CD4-positive, alpha-beta T cell treated with Interleukin-1 beta for 1 hour (primary cell): Measurements from ENCODE around the gene ELK1.

Experiments
- DNase-seq, 2 donors: peaks; one replicate each; pipeline ENCODE4 v3.0.0-alpha.2; 2020 to 2022

Gene ELK1

DNA sequence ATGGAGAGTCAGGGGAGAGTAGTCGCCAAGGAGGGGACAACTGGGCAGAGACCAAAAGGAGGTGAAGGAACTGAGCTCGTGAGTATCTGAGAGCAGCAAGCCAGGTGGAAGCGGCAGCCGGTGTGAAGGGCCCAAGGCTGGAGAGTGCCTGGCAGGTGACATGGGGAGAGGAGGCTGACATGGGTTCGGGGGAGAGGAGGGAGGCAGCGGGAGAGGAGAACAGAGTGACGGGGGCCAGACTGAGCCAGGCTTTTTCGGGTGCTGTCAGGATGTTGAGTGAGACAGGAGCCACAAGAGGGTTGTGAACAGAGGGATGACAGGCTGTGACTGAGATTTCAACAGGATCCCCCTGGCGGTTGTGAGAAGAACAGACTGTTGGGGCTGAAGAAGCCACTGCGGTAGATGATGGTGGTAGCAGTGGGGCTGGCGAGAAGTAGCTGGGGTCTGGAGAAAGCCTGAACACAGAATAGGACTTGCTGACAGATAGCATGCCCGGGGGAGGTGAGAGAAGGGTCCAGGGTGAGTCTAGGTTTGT is 5.7 kb downstream of the ELK1 start:
- DNase-seq: no peak

DNA sequence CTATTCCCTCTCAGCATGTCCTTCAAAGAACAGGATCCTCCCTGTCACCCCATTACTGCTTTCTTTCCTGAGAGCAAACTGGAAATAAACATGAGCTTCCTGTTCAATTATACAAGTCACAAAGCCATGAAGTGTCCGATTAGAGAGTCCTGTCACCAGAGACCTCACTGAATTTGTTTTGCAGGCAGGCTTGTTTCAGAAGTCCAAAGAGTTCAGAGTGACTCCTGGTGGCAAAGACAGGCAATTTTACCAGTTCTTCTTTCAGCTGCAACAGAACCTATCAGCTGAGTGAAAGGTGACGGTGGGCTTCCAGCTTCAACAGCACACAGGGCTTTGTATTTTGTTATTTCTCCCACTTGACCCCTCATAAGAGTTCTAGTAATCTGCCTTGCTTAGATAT is 6.4 kb downstream of the ELK1 start:
- DNase-seq: no peak

DNA sequence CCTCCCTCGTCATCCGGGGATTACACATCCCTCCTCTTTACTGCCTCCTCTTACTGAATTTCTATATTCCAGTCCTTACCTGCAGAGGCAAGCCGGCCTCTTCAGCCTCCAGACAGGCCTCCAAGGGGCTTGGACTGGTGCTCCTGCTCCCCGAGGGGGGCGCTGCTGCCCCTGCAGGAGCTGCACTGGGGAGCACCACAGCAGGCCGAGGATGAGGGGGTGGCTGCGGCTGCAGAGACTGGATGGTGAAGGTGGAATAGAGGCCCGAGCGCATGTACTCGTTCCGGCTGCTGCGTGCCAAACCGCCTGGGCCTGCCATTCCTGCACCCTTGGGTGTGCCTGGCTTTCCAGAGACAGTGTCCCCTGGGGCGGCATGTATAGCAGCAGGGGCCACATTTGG is 11.5 kb downstream of the ELK1 start:
- DNase-seq: no peak

GRCh38 chrX:47637546-47638195 is 12.7 kb downstream of the ELK1 start:
- DNase-seq: peak; percentile 46 to 62

- peak in 1 of 2 donors; percentile 24 for DNase-seq
These were observed 15.3 kb downstream of the ELK1 start for GRCh38 chrX:47634871-47635575.

DNA sequence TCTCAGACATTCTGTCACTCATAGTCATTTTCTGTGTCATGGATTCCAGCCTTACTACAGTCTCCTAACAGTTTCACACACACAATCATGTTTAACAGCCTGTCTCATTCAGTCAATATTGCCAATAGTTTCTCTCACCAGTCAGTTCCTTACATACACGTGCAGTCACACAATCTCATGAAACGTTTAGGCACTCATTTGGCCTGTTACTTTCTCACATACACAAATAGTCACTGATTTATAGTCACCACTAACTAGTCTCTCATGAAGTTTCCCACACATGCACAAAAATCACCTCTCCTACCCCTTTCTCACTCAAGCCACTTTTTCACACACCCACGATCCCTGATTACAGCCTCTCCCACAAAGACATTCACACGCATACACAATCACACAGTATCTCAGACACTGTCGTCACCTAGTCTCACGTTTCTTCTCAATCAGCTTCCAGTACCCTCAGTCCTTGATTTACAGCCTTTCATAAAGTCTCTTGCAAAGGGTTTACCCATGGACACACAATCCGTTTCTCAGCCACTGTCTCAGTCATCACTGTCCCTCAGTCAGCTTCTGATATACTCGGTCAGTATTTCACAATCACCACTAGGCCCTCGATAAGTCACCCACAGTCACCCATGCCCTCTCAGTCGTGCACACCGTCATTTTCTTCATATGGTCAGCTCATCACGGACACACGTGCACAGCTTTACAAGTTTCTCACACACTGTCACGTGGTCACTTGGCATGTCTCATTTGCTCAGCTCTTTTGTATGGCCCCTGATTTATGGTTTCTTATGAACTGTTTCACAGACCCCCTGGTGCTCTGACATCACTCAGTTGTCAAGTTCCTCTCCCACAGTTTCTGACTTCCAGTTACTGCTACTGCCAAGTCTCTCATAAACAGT is 16.4 kb downstream of the ELK1 start:
- peak in 1 of 2 donors; percentile 56 for DNase-seq

- peak in 1 of 2 donors; percentile 53 for DNase-seq
These were observed 17.7 kb downstream of the ELK1 start for GRCh38 chrX:47632666-47633065.

GRCh38 chrX:47631676-47632075 is 18.7 kb downstream of the ELK1 start:
- DNase-seq: no peak

GRCh38 chrX:47629419-47630200 is 20.8 kb downstream of the ELK1 start, which contains the start of gene CFP:
Gene CFP, minus strand, starts transcription at chrX:47629930. Its CDS starts 86 bp downstream, at chrX:47629844.
- DNase-seq: peak in 1 of 2 donors; percentile 35

- peak; percentile 17 to 30 for DNase-seq
These were observed 21.4 kb downstream of the ELK1 start for GRCh38 chrX:47628982-47629381.

DNA sequence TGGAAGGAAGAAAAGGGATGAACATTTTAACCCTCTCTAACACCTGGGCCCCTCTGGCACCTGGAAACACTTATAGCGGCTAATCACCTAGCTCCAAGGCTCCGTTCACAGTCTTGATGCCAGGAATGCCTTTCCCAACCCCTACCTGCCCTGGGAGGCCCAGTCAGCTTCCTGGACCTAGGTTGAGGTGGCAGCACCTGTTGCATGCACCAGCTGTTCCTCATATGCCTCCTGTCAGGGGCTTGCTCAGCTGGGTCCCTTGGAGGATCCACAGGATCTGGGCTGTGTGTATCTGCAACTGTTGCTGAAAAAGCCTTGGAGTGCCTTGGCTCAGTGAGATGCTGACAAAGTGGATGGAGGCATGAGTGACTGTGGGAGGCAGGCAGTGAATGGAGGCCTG is 25.0 kb downstream of the ELK1 start:
- no peak for DNase-seq

DNA sequence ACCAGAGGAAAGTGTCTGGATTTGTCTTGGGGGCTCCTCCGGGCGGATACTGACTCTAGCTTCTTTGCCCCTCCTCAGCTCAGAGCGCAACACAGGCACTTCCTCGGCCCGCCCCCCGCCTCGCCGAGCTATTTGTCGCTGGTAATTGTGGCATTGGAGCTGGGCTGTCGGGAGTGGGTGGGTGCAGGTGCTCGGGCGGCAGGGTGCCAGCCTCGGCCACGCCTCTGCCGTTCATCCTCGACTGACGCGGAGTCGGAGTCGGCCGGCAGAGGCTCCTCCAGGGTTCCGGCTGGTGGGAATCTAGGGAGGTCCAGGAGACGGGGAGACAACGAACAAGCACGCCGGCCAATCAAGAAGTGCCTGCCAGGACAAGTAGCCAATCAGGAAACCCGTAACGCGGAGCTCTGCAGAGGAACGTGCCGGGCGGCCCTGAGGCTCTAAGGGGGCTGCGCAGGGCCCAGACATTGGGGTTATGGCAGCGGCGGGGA is 26.8 kb downstream of the ELK1 start:
- peak; percentile 44 to 49 for DNase-seq

DNA sequence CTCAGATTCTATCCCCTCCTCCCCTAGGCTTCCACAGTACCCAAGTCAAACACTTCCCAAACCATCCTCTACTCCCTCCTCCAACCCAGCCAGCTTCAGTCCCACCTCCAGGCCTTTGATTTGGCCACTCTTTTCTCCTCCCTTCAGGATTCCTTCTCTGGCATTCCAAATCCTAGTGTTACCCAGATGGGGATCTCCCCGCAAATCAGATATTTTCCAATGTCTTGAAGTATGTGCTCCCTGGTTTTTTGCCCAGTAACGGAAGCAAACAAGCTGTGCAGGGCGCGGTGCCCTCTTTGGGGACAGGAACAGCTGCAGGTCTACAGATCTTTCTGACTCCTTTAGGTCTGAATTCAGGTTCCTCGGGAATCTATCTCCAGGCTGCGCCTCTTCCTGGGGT is 28.5 kb downstream of the ELK1 start:
- DNase-seq: no peak

GRCh38 chrX:47620303-47620685 is 30.1 kb downstream of the ELK1 start:
- DNase-seq: no peak

DNA sequence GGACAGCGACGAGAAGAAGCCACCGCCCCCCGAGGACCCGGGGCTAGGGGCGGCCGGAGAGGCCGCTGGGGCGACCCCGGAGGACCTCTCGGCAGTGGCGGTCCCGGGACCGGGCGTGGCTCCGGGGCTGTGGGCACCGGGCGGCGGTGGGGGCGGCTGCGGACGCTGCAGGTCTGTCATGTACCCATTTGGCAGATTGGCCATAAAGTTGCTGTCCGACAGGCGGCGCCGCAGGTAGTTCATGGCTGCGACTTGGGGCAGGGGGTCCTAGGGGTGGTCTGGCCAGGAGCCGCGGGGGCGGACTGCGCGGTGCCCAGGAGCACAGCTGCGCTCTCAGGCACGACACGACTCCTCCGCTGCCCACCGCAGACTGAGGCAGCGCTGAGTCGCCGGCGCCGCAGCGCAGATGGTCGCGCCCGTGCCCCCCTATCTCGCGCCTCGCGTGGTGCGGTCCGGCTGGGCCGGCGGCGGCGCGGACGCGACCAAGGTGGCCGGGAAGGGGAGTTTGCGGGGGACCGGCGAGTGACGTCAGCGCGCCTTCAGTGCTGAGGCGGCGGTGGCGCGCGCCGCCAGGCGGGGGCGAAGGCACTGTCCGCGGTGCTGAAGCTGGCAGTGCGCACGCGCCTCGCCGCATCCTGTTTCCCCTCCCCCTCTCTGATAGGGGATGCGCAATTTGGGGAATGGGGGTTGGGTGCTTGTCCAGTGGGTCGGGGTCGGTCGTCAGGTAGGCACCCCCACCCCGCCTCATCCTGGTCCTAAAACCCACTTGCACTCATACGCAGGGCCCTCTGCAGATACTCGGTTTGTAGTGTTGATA is 30.7 kb downstream of the ELK1 start, which contains the start of gene SYN1:
SYN1 (minus strand) TSS at position 372 of the 817 bp plus-strand sequence; CDS start at position 243, 129 bp downstream.
- DNase-seq: peak; percentile 85 to 86

DNA sequence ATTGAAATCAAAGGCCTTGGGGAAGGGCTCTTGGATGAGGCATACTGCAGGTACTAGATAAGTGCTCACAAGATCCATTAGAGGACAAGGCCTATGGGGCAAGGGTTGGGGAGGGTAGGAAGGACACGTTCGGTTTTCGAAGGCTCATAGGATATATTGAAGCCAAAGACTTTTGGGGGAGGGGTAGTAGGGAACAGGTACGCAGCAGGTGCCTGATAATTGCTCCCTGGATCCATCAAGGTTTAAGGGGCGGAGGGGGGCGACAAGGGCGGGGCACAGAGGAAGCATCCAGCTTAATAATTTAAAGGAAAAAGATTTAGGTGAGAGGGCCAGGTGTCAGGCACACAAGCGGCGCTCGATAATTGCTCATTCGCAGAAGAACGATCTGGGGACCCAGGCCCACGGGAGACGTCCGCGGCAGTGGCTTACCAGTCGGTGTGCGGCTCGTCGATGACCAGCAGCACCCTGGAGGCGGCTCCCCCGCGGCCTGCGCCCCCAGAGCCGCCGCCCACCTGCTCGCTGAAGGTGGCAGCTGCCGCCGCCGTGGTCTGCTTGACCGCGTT is 31.4 kb downstream of the ELK1 start:
- no peak for DNase-seq

DNA sequence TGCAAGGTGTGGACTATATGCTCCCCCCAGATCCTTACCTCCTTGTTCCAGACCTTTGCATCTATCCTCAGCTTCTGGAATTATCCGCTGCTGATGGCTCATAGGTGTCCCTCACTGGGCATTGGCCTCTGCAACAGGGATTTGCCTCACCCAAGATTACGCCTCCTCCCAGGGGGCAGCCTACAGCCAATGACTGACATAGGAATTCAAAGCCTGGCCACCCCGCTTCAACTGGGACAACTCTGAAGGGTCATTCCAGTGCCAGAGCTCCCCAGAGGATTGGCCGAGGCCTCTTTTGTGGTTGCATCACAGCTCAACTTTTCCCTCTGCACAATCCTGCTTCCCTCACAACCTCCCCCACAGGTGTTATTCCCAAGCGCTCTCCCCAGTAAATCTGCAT is 35.7 kb downstream of the ELK1 start:
- DNase-seq: no peak

- DNase-seq: no peak
These were observed 37.3 kb downstream of the ELK1 start for GRCh38 chrX:47613082-47613481.

DNA sequence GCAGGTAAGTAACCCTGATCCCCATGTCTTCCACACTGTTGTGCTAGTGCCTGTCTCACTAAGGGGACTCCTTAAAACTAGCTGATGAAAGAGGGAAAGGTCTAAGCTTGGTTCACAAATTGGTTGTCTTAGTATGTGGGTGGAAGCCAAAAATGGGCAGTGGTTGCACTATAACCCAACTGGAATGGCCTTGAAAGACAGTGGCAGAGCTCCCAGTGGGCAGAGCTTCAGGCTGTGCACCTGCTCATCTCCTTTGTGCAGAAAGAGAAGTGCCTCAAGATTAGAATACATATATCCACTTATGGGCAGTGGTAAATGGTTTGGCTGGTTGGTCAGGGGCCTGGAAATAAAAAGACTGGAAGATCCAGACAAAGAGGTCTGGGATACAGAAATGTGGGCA is 37.9 kb downstream of the ELK1 start:
- no peak for DNase-seq

DNA sequence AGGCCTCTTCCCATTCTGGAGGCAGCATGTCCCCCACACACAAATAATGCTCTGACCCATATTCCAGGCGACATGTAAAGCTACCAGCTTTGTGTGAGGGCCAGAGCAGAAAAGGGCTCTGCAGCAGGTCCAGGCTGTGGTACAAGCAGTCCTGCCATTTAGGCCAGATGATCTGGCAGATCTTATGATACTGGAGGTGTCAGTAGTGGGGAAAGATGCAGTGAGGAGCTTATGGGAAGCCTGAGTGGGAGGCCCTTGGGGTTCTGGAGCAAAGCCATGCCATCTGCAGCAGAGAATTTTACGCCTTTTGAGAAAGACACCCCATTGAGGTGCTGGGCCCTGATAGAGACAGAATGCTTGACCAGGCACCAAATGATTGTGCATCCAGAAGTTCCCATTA is 38.4 kb downstream of the ELK1 start:
- no peak for DNase-seq

- DNase-seq: no peak
These were observed 38.9 kb downstream of the ELK1 start for GRCh38 chrX:47611489-47611888.
